Stimulated activated CD4-positive, alpha-beta T cell treated with anti-CD3 and anti-CD28 coated beads, Interleukin-1b, Interleukin-23, amount 100 ng/mL, for 24 hours (primary cell): Measurements from ENCODE around the gene ETV6.

ENCODE experiments used
- DNase-seq, 4 experiments: peaks; one replicate each; pipeline ENCODE4 v3.0.0-alpha.2; 2020; ENCODE audit warnings: low read depth in 4 of 4, low spot score in 1 of 4

The ETV6 gene

DNA sequence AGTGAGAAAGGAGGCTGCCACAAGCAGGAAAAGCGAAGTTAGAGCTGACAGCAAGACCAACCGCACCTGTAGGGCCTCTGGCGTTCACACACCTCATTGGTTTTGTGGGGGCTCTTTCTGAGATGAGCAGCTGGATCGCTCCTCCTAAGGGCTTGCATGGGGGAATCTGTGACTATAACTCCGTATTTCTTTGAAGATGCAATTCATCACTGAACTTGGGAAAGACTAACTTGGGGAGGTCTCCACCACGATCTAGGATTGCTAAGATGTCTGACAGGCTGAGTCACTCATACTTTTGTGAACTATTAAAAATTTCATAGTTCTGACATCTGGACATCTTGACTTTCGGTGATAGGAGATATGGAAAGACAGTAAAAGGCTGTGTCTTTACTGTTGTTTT is 173.6 kb downstream of the ETV6 start:
- DNase-seq, result no peak

DNA sequence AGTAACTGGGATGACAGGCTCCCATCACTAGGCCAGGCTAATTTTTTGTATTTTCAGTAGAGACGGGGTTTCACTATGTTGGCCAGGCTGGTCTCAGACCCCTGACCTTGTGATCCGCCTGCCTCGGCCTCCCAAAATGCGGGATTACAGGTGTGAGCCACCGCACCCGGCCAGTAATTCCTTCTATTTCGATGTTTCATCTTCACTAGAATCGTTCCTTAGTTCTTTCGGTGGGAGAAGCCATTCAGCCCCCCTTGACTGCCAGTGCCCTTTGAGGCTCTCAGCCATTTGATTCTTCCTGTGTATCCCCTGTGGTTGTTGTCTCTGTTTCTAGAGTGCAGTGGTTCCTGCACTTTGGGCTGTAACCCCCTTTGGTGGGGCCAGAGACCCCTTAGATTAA is 174.1 kb downstream of the ETV6 start:
- no peak for DNase-seq

DNA sequence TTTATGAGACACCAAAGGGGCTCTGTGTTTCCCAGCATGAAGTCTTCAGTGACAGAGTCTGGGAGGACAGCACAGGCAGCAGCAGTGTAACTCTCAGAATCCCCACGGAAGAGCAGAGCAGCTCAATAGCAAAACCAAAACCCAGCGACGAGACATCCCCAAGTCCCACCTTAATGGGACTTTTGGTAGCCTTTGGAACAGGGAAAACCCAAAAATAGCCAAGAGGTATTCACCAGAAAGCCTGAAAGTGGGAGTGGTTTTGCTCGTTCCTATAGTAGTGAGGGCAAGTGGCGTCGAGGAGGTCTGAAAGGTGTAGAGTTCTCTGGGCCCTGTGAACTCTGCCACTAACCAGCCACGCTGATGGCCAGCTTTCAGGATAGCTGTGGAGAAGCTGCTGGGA is 174.6 kb downstream of the ETV6 start:
- DNase-seq, result no peak

DNA sequence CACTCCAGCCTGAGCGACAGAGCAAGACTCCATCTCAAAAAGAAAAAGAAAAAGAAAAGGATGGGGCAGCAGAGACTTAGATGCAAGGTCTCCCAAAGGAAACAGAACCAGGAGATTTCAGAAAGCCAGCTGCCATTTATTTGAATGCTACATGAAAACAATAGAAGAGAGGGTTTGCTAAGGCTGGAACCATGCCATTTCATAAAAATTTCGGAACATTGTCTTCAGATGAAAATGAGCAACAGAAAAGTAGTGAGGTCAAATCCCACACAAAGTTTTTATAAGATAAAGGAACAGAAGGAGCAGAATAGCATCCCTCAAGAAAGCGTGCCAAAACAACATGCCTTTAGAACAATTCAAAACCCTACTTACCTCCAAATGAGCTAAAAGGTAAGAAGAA is 175.3 kb downstream of the ETV6 start:
- DNase-seq, result no peak

DNA sequence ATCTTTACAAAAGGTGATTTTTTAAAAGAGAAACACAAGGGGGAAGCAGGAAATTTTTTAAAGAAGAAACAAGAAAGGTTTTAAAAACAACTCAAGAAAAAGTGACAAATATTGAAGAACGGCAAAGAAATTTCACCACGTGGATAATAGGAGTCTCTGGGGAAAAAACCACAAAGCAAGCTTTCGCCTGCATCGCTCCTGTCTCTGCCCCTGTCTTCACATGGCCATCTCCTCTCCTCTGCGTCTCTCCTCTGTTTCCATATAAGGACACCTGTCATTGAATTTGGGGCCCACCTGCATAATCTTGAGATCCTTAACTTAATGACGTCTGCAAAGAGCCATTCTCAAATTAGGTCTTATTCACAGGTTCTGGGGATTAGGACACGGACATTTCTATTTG is 175.8 kb downstream of the ETV6 start:
- DNase-seq, result no peak

DNA sequence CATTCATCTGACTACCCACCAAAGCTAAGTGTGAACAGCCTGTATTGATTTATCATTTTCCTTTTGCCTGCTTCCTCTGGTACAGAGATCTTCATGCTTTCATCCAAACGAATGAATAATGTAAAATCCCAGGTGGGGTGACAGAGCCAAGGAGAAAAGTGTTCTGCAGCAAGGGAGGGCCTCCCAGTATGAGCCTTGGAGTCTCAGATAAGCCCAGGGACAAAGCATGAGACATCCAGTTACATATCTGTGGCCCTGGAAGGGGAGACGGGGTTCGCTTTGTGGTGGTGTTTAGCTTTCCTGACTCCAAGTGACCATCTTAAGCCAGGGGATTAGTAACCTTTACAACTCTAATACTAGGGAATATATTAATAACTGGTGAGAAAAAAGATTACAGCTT is 177.1 kb downstream of the ETV6 start:
- no peak for DNase-seq

DNA sequence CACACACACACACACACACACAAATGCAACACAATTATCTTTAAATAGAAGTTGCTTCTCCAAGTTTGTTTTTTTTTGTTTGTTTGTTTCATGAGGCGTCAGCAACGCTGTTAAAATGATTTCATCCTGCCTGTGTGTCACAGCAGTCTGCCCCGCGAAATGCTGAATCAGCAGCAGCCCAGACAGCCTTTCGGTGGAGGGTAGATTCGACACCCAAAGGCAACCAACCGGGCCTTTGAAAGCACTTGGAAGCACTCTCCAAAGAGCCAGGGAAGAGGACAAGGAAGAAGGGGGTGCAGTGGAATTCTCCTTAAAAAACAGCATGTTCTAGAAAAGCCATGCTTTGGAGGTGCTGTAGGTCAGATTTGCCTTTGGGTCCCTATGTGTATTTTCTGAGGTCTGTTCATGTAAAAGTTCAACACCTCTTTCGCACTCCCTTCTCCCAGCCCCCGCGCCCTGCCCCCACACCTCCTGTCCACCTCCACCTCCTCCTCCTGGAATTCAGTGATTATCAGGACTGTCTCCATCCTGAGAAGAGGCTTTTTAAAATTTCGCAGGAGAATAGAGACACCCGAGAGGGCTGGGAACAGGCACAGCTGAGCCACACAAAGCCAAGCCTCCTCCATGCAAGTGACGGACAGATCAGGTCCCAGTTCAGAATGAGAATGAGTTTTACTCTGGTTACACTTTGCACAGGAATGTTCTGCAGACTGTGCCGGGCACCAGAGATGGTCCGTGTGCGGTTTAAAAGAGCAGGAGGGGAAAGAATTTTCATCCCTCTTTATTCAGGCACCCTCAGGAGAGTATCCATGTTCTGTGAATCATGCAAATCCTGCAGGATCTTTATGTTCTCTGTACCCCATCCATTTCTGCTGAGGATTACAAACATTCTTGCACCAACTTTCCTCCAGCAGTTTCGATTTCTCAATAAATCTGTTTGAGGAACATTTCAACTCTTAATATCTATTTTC is 177.9 kb downstream of the ETV6 start:
- DNase-seq, result no peak

DNA sequence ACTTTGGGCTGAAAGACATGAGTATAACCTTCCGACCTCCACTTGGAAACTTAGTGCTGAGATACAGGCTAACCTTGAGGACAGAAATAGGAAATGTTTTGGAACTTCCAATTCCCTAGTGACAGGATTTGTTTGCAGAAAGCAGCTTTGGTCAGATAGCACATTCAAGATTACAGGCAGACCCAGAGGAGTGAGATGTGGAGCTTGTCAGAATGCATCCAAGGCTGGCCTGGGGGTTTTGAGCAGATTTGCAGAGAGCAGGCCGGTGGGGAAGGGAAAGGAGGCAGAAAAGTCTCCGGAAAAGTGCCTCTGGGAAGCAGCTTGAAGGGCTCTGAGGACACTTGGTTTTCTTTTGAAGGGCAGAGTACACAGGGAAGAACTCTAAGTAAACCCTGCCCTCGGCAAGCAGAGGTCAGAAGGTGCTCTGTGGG is 180.3 kb downstream of the ETV6 start:
- no peak for DNase-seq

DNA sequence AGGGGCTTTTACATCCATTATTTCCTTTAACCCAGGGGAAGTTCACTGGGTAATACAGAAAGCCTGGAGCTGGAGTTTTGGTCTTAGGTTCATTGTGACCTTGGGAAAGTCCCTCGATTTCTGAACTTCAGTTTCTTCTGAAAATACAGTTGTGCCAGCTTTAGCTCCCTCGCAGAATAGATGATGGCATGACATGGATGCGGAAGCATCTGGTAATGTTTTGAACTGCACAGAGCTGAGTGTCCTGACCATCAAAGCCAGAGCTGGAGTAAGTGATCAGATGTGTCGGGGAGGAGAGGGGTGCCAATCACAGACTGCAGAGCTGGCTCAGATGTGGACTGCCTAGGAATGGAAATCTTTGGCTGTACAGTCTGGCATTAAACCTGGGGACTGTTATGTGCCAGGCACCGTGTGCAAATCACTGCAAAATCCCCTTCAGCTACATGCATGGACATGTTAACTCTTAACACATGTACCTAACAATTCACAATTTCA is 180.9 kb downstream of the ETV6 start:
- no peak for DNase-seq

DNA sequence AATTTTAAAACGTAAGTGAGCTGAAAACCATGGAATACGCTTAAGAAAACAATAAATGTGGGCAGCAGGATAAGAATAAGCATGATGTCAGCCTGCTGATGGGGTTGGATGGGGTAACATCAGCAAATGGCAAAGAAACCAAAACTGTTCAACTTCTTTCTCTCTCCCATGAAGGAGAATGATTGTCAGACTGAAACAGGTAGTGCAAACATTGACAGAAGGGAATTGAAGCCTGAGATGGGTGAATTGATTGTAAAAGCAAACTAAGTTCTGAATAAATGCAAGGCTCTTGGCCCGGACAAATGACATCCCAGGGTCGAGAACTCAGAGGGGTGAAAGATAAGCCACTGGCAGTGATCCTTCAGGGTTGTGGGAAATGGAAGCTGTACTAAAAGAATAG is 182.6 kb downstream of the ETV6 start:
- no peak for DNase-seq

DNA sequence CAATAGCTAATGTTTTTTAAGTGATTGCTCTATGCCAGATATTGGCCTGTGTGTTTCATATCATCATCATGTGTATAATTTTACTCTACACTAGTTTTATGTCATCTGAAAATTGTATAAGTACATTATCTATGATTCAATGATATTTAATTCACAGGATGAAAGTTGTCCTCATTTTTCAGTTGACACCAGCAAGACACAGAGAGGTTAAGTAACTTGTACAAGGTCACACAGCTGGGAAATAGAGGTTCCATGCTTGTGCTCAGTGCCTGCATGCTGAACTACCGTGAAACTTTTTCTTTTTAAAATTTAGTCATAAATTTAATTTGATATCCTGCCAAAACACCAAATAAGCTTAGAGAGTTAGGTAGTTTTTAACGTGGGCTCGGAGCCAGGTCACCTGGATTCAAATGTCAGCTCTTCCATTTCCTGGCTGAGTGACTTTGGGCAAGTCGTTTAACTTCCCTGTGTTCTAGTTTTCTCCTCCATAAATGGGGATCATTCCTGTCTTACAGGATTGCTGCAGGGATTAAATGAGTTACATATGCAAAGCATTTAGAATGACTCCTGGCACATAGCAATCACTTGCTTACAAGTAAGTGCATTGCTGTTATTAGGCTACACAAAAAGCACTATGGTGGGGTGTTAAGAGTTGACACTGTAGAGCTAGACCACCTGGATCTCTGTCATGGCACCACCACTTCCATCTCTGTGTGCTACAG is 183.9 kb downstream of the ETV6 start:
- DNase-seq, result no peak

DNA sequence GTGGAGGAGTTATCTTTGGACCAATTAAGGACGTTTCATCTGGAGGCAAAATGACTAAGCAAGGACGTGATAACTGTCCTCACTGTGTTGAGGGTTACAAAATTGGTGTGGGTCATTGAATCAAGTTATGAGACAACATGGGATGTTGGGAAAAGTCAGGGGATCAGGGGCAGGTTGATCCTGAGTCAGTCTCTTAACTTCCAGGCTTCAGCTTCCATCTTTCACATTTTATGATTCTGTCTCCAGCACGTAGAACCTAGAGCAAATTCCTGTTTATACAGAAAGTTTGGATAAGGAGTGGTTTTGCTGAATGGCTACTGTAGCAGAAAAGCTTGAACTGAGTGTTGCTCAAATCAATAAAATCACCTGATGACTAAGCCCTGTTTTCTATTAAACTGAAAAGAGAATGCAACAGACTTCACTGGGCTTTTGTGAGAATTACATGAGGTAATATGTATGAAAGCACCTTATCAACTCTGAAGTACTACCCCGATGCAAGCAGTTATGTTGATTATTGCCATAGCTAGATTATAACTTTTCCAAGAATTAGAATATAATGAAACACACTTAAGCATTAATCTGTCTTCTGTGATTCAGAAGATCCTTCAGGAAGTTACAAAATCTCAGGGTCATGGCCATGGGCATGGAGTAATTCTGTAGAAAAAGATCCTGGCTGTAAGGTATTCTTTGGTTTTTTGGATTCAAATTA is 184.8 kb downstream of the ETV6 start:
- no peak for DNase-seq

DNA sequence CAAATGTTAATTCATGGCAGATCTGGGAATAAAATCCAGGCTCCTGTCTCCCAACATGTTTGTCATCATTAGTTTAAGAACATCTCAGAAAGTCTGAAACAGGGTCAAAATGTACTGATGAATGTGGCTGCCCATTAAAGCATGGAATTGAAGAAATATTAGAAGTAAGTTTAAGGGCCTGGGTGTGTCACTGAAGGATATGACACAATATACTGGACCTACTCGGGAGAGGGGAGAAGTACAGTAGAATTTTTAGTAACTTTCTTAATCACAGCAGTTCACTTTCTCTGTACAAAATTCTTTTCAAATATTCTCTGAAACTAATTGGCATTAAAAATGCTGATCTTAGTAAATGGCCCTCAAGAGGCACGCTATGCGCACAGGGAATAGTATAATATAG is 185.5 kb downstream of the ETV6 start:
- no peak for DNase-seq

DNA sequence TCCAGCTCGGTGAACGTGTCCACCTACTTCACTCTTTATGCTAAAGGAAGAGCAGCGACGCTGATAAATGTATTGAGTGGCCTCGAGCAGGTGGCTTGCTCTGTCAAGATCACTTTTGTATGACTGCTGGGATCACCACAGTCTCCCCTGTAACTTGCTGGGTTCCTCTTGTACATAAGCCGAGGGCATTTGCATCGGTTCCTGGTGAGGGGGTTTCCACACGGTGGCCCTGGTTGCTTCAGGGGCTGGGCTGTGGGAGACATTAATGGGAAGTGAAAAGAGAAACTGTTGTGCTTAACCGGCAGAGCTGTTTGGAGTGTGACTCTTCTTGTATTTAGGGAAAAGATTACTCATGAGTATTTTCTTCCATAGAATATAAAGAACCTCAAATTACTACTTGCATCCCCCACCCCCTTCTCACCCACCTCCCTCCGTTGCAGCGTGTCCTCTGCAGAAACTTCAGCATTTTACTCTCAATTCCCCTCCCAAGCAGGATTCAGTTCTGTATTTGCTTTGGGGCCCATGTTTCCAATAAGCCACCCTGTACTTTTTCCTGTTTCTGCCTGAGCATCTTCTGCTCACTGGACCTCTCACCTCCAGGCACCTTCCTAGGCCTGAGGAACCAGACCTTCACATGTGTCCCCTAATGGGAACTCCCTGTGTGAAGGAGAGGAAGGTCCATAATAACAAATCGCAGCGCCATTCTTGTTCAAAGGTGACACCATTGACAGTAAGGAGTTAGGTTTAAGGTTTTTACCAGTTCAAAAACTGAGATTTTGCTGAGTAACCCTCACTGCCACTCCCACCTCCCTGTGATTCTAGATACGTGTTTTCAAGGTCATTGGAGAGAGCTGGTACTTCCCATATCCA is 187.0 kb downstream of the ETV6 start:
- DNase-seq, result peak; percentile 23 to 73 (median 46)

DNA sequence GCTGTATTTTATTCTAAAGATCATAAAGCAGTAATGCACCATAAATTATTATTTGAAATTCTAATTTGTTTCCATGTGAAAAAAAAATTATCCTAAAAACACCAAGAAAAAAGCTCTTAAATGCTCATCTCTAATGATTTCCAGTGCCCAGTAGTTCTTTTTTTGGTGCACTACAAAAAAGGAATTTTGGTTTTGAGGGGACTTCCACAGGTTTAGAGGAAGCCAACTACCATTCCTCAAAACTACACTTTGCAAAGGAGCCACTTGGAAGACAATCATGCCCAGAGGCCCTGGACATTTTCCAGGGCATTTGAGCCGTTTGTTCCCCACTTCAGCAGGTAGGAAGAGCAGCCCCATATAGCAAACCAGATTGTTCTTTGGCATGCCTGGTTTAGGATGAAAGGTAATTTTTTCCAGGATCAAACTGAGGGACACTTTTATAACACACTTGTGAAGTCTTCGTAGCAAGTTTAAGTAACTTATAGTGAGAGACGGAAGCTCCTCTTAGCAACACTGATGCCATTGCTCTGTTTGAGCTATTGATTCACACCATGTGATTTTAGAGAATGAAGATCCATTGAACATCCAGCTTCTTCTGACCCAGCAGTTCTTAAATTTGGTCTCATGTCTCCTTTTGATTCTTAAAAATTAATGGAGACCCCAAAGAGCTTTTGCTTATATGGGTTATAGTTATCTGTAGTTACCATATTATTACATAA is 187.9 kb downstream of the ETV6 start:
- no peak for DNase-seq

DNA sequence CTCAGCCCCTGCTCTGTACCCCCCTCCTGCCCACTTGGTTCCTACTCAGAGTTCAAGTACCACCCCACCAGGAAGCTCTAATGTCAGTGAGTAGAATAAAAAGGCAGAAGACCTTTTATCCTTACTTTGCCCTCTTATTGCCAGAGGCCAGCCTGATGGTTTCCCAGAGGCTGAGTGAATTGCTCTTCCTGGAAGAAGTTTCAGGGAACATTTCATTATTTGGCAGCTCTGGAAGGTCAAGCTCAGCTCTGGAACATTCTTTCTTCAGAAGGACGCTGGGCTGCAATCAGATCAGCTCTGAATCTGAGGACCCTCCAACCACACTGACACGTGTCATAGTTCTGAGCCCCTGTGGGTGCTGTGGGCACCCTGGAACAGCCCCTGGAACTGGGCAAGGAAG is 188.9 kb downstream of the ETV6 start:
- DNase-seq, result no peak

DNA sequence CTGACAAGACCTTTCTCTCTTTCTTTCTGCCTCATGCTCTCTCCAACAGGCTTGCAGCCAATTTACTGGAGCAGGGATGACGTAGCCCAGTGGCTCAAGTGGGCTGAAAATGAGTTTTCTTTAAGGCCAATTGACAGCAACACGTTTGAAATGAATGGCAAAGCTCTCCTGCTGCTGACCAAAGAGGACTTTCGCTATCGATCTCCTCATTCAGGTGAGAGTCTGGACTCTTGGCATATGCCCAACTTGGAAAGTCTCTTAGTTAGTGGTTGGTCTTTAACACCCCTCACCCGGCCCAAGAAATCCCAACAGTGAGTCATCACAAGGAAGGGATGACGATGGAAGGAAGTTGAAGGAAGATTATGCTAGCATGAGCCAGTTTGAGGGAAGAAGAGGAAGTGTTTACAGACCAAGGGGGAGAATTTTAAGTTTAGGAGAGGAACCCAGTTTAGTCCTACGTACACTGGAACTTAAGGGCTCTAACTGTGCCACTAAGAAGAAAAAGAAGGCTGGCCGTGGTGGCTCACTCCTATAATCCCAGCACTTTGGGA is 189.7 kb downstream of the ETV6 start:
- no peak for DNase-seq

DNA sequence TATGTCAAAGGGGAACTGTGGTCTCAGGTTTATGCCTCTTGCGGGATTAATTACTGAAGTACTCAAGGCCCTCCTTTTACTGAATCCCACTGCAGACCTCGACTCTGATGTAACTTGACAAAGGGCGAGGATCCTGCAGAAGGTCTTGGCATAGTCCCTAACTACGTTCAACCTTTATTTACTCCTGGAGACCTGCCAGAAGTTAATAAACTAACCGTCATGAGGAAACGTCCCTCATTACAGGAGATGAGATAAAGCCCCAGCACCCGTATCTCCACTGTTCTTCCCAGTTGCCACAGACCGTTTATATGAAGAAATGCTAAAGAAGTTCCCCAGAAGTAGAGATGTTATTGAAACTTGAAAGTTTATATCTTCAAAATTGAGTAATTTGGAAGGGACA is 190.9 kb downstream of the ETV6 start:
- DNase-seq, result no peak

DNA sequence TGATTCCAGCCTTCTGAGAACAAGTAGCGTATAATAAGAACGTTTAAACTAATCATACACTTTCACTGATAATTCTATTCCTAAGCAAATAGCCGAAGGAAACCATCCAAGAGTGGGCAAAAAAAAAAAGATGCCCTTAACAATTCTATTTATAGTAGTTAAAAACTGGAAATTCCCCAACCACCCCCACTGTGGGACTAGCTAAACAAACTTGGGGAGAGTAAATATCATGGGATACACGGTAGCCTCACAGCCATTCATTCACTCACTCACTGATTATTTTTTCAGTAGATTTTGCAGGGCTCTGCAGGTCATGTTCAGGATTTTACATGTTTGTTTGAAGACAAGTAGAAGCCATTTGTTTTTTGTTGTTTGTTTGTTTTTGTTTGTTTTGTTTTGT is 197.0 kb downstream of the ETV6 start:
- no peak for DNase-seq

DNA sequence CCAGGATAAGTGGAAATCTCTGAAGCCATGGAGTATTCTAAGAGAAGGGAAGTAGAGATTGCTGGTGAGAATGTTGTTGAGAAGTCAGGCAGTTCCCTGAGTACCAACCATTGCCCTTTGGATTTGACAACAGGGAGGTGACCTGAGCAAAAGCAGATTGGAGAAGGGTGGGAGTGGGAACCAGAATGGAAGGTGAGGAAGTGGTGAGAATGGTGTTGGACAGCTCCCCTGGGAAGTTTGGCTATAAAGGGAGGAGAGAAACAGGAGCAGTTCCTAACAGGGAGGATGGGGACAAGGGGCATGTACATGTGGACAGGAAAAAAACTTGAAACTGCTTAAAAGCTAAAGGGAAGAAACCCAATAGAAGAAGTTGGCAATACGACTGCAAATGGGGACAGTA is 198.1 kb downstream of the ETV6 start:
- DNase-seq, result no peak
